Measurements from ENCODE around the gene FN1.

DNA sequence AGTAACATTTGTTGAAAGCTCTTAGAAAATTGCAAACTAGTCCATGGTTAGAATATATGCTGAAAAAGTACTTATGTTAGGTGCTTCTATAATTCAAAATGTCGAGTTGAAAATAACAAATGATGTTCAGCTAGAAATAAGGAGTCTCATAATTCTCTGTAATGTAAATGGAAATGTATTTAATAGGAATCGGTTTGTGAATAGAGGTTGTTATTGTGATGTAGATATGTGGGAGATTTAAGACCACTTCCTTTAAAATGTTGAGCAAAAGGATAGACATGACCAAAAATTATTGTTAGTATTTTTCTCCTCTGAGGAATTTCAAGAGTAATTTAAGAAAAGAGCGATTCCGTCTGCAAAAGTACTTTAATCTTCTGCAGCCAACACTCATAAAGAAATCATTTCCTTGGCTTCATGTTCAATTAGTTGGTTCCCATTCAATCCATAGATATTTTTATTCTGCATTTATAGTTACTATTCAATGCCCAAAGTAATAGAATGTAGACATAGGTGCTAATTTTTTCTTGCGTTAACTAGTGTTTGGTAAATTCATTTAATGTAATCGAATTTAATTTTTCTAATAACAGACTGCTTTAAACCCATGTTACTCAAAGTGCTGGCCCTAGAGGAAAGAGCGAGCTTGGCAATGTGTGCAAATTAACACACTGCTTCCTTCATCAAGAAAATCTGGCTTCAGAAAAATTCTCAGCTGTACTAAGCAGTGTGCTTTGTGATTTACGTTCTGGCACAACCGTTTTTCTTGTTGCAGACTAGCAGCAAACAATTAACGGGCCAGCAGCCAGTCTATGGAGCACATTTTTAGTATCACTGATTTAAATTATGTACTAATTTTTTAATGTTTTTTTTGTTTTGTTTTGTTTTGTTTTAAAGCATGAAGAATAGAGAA, 32.2 kb downstream of the FN1 start:
- TF ChIP-seq POLR2A (IDR thresholded peaks at IDR 0.05; ENCODE audit: low read length) = no peak
- TF ChIP-seq, protein P1, sequence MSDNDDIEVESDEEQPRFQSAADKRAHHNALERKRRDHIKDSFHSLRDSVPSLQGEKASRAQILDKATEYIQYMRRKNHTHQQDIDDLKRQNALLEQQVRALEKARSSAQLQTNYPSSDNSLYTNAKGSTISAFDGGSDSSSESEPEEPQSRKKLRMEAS (IDR thresholded peaks at IDR 0.05) = no peak
- TF ChIP-seq EP300 (IDR thresholded peaks at IDR 0.05) = no peak
- TF ChIP-seq FOXS1 (CRISPR knock-in tag; IDR thresholded peaks at IDR 0.05) = no peak
- no peak for TF ChIP-seq JUNB (IDR thresholded peaks at IDR 0.05)
- TF ChIP-seq, protein P2, sequence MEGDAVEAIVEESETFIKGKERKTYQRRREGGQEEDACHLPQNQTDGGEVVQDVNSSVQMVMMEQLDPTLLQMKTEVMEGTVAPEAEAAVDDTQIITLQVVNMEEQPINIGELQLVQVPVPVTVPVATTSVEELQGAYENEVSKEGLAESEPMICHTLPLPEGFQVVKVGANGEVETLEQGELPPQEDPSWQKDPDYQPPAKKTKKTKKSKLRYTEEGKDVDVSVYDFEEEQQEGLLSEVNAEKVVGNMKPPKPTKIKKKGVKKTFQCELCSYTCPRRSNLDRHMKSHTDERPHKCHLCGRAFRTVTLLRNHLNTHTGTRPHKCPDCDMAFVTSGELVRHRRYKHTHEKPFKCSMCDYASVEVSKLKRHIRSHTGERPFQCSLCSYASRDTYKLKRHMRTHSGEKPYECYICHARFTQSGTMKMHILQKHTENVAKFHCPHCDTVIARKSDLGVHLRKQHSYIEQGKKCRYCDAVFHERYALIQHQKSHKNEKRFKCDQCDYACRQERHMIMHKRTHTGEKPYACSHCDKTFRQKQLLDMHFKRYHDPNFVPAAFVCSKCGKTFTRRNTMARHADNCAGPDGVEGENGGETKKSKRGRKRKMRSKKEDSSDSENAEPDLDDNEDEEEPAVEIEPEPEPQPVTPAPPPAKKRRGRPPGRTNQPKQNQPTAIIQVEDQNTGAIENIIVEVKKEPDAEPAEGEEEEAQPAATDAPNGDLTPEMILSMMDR (IDR thresholded peaks at IDR 0.05) = no peak
- no peak for TF ChIP-seq MAZ (IDR thresholded peaks at IDR 0.05; ENCODE audit: borderline replicate concordance, low read depth, low read length)
- no peak for TF ChIP-seq RAD21 (conservative IDR thresholded peaks at IDR 0.05 in 1 of 2, IDR thresholded peaks at IDR 0.05 in 1 of 2)
- TF ChIP-seq NR3C1 (IDR thresholded peaks at IDR 0.05) = no peak
- TF ChIP-seq SMC3 (IDR thresholded peaks at IDR 0.05) = no peak
- TF ChIP-seq ESRRA (IDR thresholded peaks at IDR 0.05; ENCODE audit: borderline replicate concordance, low read length) = no peak
- no peak for TF ChIP-seq MAFK (IDR thresholded peaks at IDR 0.05; ENCODE audit: partially characterized antibody)
- TF ChIP-seq HDAC2 (IDR thresholded peaks at IDR 0.05) = no peak
- no peak for TF ChIP-seq JUN (IDR thresholded peaks at IDR 0.05)

Measured in A549 (cell line).